GM12875 (cell line): ENCODE results near the gene CORO2B.

Source experiments
- H3K4me3 ChIP-seq: one replicate; pipeline ENCODE4 v1.5.1; 2011; ENCODE audit warnings: low read depth, low read length, control low read depth
- CTCF ChIP-seq: IDR thresholded peaks from 2 replicates; pipeline ENCODE4 v1.5.1; 2011; ENCODE audit warnings: low read depth, mild to moderate bottlenecking, control low read depth, inconsistent platforms, low read length, moderate library complexity, borderline replicate concordance; ENCODE audit not compliant: insufficient read depth

The CORO2B gene

GRCh38 chr15:68701886-68702285 is 123.1 kb downstream of the CORO2B start:
- no peak for TF ChIP-seq CTCF
- H3K4me3 ChIP-seq = no peak overlapping the region

GRCh38 chr15:68704496-68705021 is 125.8 kb downstream of the CORO2B start:
- no peak overlapping the region for H3K4me3 ChIP-seq
- no peak for TF ChIP-seq CTCF

GRCh38 chr15:68706256-68706655 is 127.5 kb downstream of the CORO2B start:
- TF ChIP-seq CTCF = no peak
- H3K4me3 ChIP-seq = no peak overlapping the region

- H3K4me3 ChIP-seq = no peak overlapping the region
- TF ChIP-seq CTCF = no peak
Measured at GRCh38 chr15:68706931-68707330, 128.1 kb downstream of the CORO2B start.

GRCh38 chr15:68707386-68707785 is 128.6 kb downstream of the CORO2B start:
- H3K4me3 ChIP-seq = no peak overlapping the region
- TF ChIP-seq CTCF = no peak

- H3K4me3 ChIP-seq = no peak overlapping the region
- no peak for TF ChIP-seq CTCF
Measured at GRCh38 chr15:68709876-68710275, 131.1 kb downstream of the CORO2B start.

- TF ChIP-seq CTCF = no peak
- H3K4me3 ChIP-seq = no peak overlapping the region
Measured at GRCh38 chr15:68710536-68710935, 131.7 kb downstream of the CORO2B start.
